Fibroblast of the aortic adventitia (primary cell): Measurements from ENCODE around the gene COL12A1. TPM values are rescaled to one million over a fixed set of nuclear protein-coding genes. Genes with fewer than 3 reads are reported as not detected.
A peak's percentile ranks its signal among the peaks of the same experiment; 100 is the strongest.

ENCODE experiments used
- DNase-seq: peaks from one replicate; pipeline ENCODE4 v3.0.0-alpha.2; 2010; ENCODE audit warnings: low read depth
- H3K4me3 ChIP-seq: 2 replicates; pipeline ENCODE4 v1.5.1; 2011; ENCODE audit warnings: low read depth, mild to moderate bottlenecking, control low read depth, low read length, moderate library complexity
- CTCF ChIP-seq: IDR thresholded peaks from 2 replicates; pipeline ENCODE4 v1.5.1; 2011; ENCODE audit warnings: mild to moderate bottlenecking, low read length, control low read depth, inconsistent platforms; ENCODE audit not compliant: insufficient read depth
- total RNA-seq: library from RNA; depleted of rRNA; stranded (reverse); fragments of >200 nt; gene quantifications from 2 replicates; pipeline ENCODE4 v1.2.3, GENCODE V29; 2012; ENCODE audit warnings: low replicate concordance

Gene COL12A1
- total RNA-seq, 1 donor, result 139 TPM

GRCh38 chr6:75096966-75097365 lies 108.9 kb downstream of the COL12A1 start:
- no peak overlapping the region for H3K4me3 ChIP-seq
- DNase-seq, result no peak

GRCh38 chr6:75094614-75095200 lies 111.1 kb downstream of the COL12A1 start:
- no peak overlapping the region for H3K4me3 ChIP-seq
- DNase-seq, result peak; percentile 94
- TF ChIP-seq CTCF, result peak; percentile 19

More at GRCh38 chr6:75096966-75097365, 108.9 kb downstream of the COL12A1 start:
- TF ChIP-seq CTCF, result no peak

- H3K4me3 ChIP-seq, result no peak overlapping the region
- no peak for TF ChIP-seq CTCF
- DNase-seq, result peak; percentile 24
Observed at GRCh38 chr6:75091467-75092190, 114.2 kb downstream of the COL12A1 start.

GRCh38 chr6:75090576-75090975 lies 115.3 kb downstream of the COL12A1 start:
- no peak for DNase-seq
- TF ChIP-seq CTCF, result no peak
- H3K4me3 ChIP-seq, result no peak overlapping the region

GRCh38 chr6:75089921-75090320 lies 115.9 kb downstream of the COL12A1 start:
- H3K4me3 ChIP-seq, result no peak overlapping the region
- TF ChIP-seq CTCF, result no peak

GRCh38 chr6:75089151-75089897 lies 116.5 kb downstream of the COL12A1 start:
- H3K4me3 ChIP-seq, result no peak overlapping the region
- no peak for DNase-seq
- TF ChIP-seq CTCF, result no peak

More at GRCh38 chr6:75089921-75090320, 115.9 kb downstream of the COL12A1 start:
- DNase-seq, result no peak
